H1 (cell line): Measurements from ENCODE around the gene CYP4Z1. TPM values are rescaled to one million over a fixed set of nuclear protein-coding genes. Genes with fewer than 3 reads are reported as not detected.

Experiments used
- CTCF ChIA-PET: fragments of 300-600 bp; sonication (Branson Sonifier 250); formaldehyde crosslinking; loops from one replicate; lab custom pipeline; 2021; ENCODE audit not compliant: partially characterized antibody; lab: Charles Lee
- POLR2A ChIA-PET: fragments of 300-600 bp; sonication (Branson Sonifier 250); formaldehyde crosslinking; loops from one replicate; lab custom pipeline; 2021; ENCODE audit warnings: inconsistent platforms; ENCODE audit not compliant: partially characterized antibody; lab: Charles Lee
- DNase-seq, 2 experiments: peaks; one replicate each; pipeline versions ENCODE4 v3.0.0 to v3.0.0-alpha.2; 2010 to 2022; ENCODE audit warnings: low spot score in 2 of 2, low read depth in 1 of 2, mixed read lengths in 1 of 2
- FAIRE-seq: peaks from 2 replicates; lab custom pipeline; 2011; peaks lifted over from hg19 to GRCh38; lab: Jason Lieb, UNC
- H2AFZ ChIP-seq: 2 replicates; pipeline ENCODE4 v1.8.1; 2012; ENCODE audit warnings: low read length, inconsistent platforms
- H2AK5ac ChIP-seq: 2 replicates; pipeline ENCODE4 v1.6.1; 2013; ENCODE audit warnings: low read depth, low read length
- H2BK120ac ChIP-seq: replicated peaks from 2 replicates; pipeline ENCODE3; 2013; ENCODE audit warnings: low read depth, low read length, inconsistent platforms
- H2BK12ac ChIP-seq: 2 replicates; pipeline ENCODE4 v1.6.1; 2013; ENCODE audit warnings: low read depth, low read length
- H2BK15ac ChIP-seq: 2 replicates; pipeline ENCODE4 v1.6.1; 2013; ENCODE audit warnings: low read length
- H2BK20ac ChIP-seq: 2 replicates; pipeline ENCODE4 v1.6.1; 2013; ENCODE audit warnings: low read length
- H2BK5ac ChIP-seq: 2 replicates; pipeline ENCODE4 v1.6.1; 2013; ENCODE audit warnings: low read depth, low read length
- H3K14ac ChIP-seq: 2 replicates; pipeline ENCODE4 v1.6.1; 2013; ENCODE audit warnings: inconsistent platforms; ENCODE audit not compliant: insufficient read length
- H3K18ac ChIP-seq: 2 replicates; pipeline ENCODE4 v1.6.1; 2013; ENCODE audit warnings: low read length; ENCODE audit errors: extremely low read depth
- H3K23ac ChIP-seq: 2 replicates; pipeline ENCODE4 v1.6.1; 2013; ENCODE audit warnings: inconsistent platforms; ENCODE audit not compliant: insufficient read length
- H3K23me2 ChIP-seq: 2 replicates; pipeline ENCODE4 v1.6.1; 2013; ENCODE audit warnings: low read depth, low read length
- H3K27ac ChIP-seq: 2 replicates; pipeline ENCODE4 v1.6.1; 2011; ENCODE audit warnings: low read depth, low read length, inconsistent platforms
- H3K27me3 ChIP-seq, 4 experiments: replicated peaks in 1 of 4; 1 replicate in 1 of 4; 2 replicates in 3 of 4; pipeline versions ENCODE4 v1.6.1 to v1.8.1; 2011 to 2013; ENCODE audit warnings: low read length in 3 of 4, mild to moderate bottlenecking in 3 of 4, inconsistent platforms in 2 of 4, mixed read lengths in 2 of 4, moderate library complexity in 1 of 4; ENCODE audit not compliant: control insufficient read depth in 3 of 4, insufficient read depth in 3 of 4; ENCODE audit errors: extremely low read depth in 1 of 4
- H3K36me3 ChIP-seq, 4 experiments: 2 replicates each; pipeline versions ENCODE4 v1.6.1 to v1.8.1; 2011 to 2013; ENCODE audit warnings: mild to moderate bottlenecking in 4 of 4, low read length in 3 of 4, moderate library complexity in 2 of 4, control low read depth in 1 of 4, inconsistent platforms in 1 of 4; ENCODE audit not compliant: insufficient read depth in 4 of 4, control insufficient read depth in 2 of 4
- H3K4ac ChIP-seq: replicated peaks from 2 replicates; pipeline ENCODE3; 2013; ENCODE audit warnings: low read length, low read depth, mixed read lengths, inconsistent platforms; ENCODE audit not compliant: insufficient read length
- H3K4me1 ChIP-seq, 4 experiments: replicated peaks in 1 of 4; 1 replicate in 1 of 4; 2 replicates in 3 of 4; pipeline versions ENCODE4 v1.6.1 to v1.8.1; 2011 to 2013; ENCODE audit warnings: low read length in 3 of 4, inconsistent platforms in 2 of 4, mixed read lengths in 1 of 4; ENCODE audit not compliant: insufficient read depth in 4 of 4, control insufficient read depth in 3 of 4
- H3K4me2 ChIP-seq, 2 experiments: 2 replicates each; pipeline versions ENCODE4 v1.6.1 to v1.8.1; 2011 to 2013; ENCODE audit warnings: low read depth in 2 of 2, low read length in 2 of 2, control low read depth in 1 of 2, inconsistent platforms in 1 of 2, mild to moderate bottlenecking in 1 of 2; ENCODE audit not compliant: insufficient read depth in 1 of 2
- H3K4me3 ChIP-seq, 4 experiments: fragments of 200-600, 300-600 bp in 1 of 4; sonication (generic), shearing (Covaris generic), sonication (Bioruptor Twin) in 1 of 4; 2 replicates each; pipeline versions ENCODE4 v1.5.1 to v1.8.1; 2011 to 2016; ENCODE audit warnings: low read length in 4 of 4, low read depth in 3 of 4, control low read depth in 2 of 4, inconsistent platforms in 2 of 4, mild to moderate bottlenecking in 2 of 4, mixed read lengths in 1 of 4, moderate library complexity in 1 of 4; ENCODE audit not compliant: insufficient read depth in 2 of 4; ENCODE audit errors: extremely low read depth in 1 of 4
- H3K56ac ChIP-seq: replicated peaks from 2 replicates; pipeline ENCODE3; 2013; ENCODE audit warnings: low read depth, mild to moderate bottlenecking, mixed read lengths, low read length, inconsistent platforms; ENCODE audit not compliant: insufficient read length
- H3K79me1 ChIP-seq: 2 replicates; pipeline ENCODE4 v1.6.1; 2013; ENCODE audit warnings: low read depth, low read length, control low read depth
- H3K79me2 ChIP-seq, 2 experiments: 2 replicates each; pipeline versions ENCODE4 v1.6.1 to v1.8.1; 2012 to 2013; ENCODE audit warnings: low read length in 2 of 2, mild to moderate bottlenecking in 2 of 2, inconsistent platforms in 1 of 2; ENCODE audit not compliant: insufficient read depth in 2 of 2, control insufficient read depth in 1 of 2
- H3K9ac ChIP-seq, 4 experiments: replicated peaks in 1 of 4; 1 replicate in 1 of 4; 2 replicates in 3 of 4; pipeline versions ENCODE4 v1.6.1 to v1.8.1; 2011 to 2013; ENCODE audit warnings: low read depth in 3 of 4, low read length in 3 of 4, control low read depth in 2 of 4, mild to moderate bottlenecking in 2 of 4, moderate library complexity in 2 of 4, inconsistent platforms in 1 of 4; ENCODE audit errors: extremely low read depth in 1 of 4
- H3K9me3 ChIP-seq, 2 experiments: 2 replicates each; pipeline versions ENCODE4 v1.6.1 to v1.8.1; 2012 to 2013; ENCODE audit warnings: mild to moderate bottlenecking in 2 of 2, moderate library complexity in 2 of 2, control low read depth in 1 of 2, inconsistent platforms in 1 of 2, low read depth in 1 of 2, low read length in 1 of 2, mixed read lengths in 1 of 2; ENCODE audit not compliant: insufficient read depth in 2 of 2
- H4K20me1 ChIP-seq, 2 experiments: replicated peaks in 1 of 2; 2 replicates each; pipeline versions ENCODE3 to v1.8.1; 2011 to 2013; ENCODE audit warnings: inconsistent platforms in 2 of 2, low read length in 2 of 2, mild to moderate bottlenecking in 1 of 2; ENCODE audit not compliant: insufficient read depth in 2 of 2, control insufficient read depth in 1 of 2
- H4K5ac ChIP-seq: 2 replicates; pipeline ENCODE4 v1.6.1; 2013; ENCODE audit warnings: low read length, low read depth, mixed read lengths, inconsistent platforms; ENCODE audit not compliant: insufficient read length
- H4K8ac ChIP-seq: 2 replicates; pipeline ENCODE4 v1.8.0; 2013; ENCODE audit warnings: mild to moderate bottlenecking, moderate library complexity, low read length, inconsistent platforms; ENCODE audit not compliant: insufficient read depth; ENCODE audit errors: extremely low read depth
- H4K91ac ChIP-seq: replicated peaks from 2 replicates; pipeline ENCODE3; 2013; ENCODE audit warnings: low read length, mixed read lengths, inconsistent platforms; ENCODE audit not compliant: insufficient read length
- CEBPB ChIP-seq: IDR thresholded peaks from 2 replicates; pipeline ENCODE4 v1.6.1; 2012; ENCODE audit warnings: low read depth, low read length
- CHD2 ChIP-seq: IDR thresholded peaks from 2 replicates; pipeline ENCODE4 v1.6.1; 2012; ENCODE audit warnings: low read length, improper control_type of control experiment
- EGR1 ChIP-seq: IDR thresholded peaks from 2 replicates; pipeline ENCODE4 v1.6.1; 2011; ENCODE audit warnings: low read depth, low read length, borderline replicate concordance
- EZH2 ChIP-seq: fragments of 200-600 bp; sonication (generic); IDR thresholded peaks from 2 replicates; pipeline ENCODE4 v1.7.1; 2012; ENCODE audit warnings: low read depth, mild to moderate bottlenecking, moderate library complexity, low read length, inconsistent platforms; ENCODE audit not compliant: severe bottlenecking
- KDM4A ChIP-seq: IDR thresholded peaks from one replicate; pipeline ENCODE4 v1.7.1; 2012; ENCODE audit warnings: low read depth, mild to moderate bottlenecking, moderate library complexity, low read length, inconsistent platforms; ENCODE audit not compliant: severe bottlenecking
- MAX ChIP-seq: IDR thresholded peaks from 2 replicates; pipeline ENCODE4 v1.6.1; 2012; ENCODE audit warnings: inconsistent platforms
- RAD21 ChIP-seq, 2 experiments: IDR thresholded peaks in 1 of 2; conservative IDR thresholded peaks in 1 of 2; 2 replicates each; pipeline ENCODE4 v1.6.1; 2011; ENCODE audit warnings: low read depth in 2 of 2, low read length in 2 of 2, improper control_type of control experiment in 1 of 2, inconsistent platforms in 1 of 2, mild to moderate bottlenecking in 1 of 2, moderate library complexity in 1 of 2
- RXRA ChIP-seq: IDR thresholded peaks from 2 replicates; pipeline ENCODE4 v1.6.1; 2011; ENCODE audit warnings: low read depth, mild to moderate bottlenecking, low read length, moderate library complexity; ENCODE audit not compliant: insufficient read depth
- SAP30 ChIP-seq: fragments of 300-600 bp; sonication (generic); IDR thresholded peaks from 2 replicates; pipeline ENCODE4 v1.7.1; 2012; ENCODE audit warnings: low read length, moderate library complexity, mild to moderate bottlenecking, inconsistent platforms; ENCODE audit not compliant: insufficient read depth, insufficient replicate concordance
- SIRT6 ChIP-seq: IDR thresholded peaks from one replicate; pipeline ENCODE4 v1.7.1; 2012; ENCODE audit warnings: low read length, inconsistent platforms
- SRF ChIP-seq: IDR thresholded peaks from 2 replicates; pipeline ENCODE4 v1.6.1; 2011; ENCODE audit warnings: mild to moderate bottlenecking, low read depth, low read length, moderate library complexity
- SUZ12 ChIP-seq: fragments of 200-600 bp; sonication (generic); IDR thresholded peaks from 2 replicates; pipeline ENCODE4 v1.6.1; 2012; ENCODE audit warnings: mild to moderate bottlenecking, inconsistent platforms, low read length, moderate library complexity, mixed read lengths
- TEAD4 ChIP-seq: IDR thresholded peaks from 2 replicates; pipeline ENCODE4 v1.6.1; 2012; ENCODE audit warnings: low read depth, low read length, inconsistent platforms, mixed read lengths
- WGBS, 2 experiments: shearing (Covaris generic) in 1 of 2; methylation state at CpG; one replicate each; pipeline versions ENCODE4 v1.1.6 to v1.1.7; 2013 to 2015; ENCODE audit warnings: low lambda C conversion rate in 2 of 2, mixed read lengths in 2 of 2, inconsistent platforms in 1 of 2, low coverage in 1 of 2, missing lambda C conversion rate in 1 of 2; ENCODE audit not compliant: insufficient replicate concordance in 2 of 2, insufficient coverage in 1 of 2, insufficient read length in 1 of 2; ENCODE audit errors: extremely low coverage in 1 of 2, missing lambda C conversion rate in 1 of 2; 5-methylcytosine and 5-hydroxymethylcytosine counted together
- polyA plus RNA-seq, 7 experiments: library from polyadenylated mRNA; depleted of rRNA in 3 of 7; stranded (reverse) in 5 of 7; unstranded in 2 of 7; fragments of >200 nt in 5 of 7; fragments of 200-250 nt in 2 of 7; gene quantifications; 1 replicate in 5 of 7; 2 replicates in 1 of 7; 4 replicates in 1 of 7; pipeline versions ENCODE4 v1.2.1 to v1.2.3, GENCODE V29; 2011 to 2013; ENCODE audit warnings: missing spikeins in 2 of 7, mixed read lengths in 2 of 7
- total RNA-seq: library from RNA; stranded (reverse); fragmentation: NEBNext Ultra II Directional; extraction: Animal tissue kit (Norgen Biotek cat#: 25700); gene quantifications from 2 replicates; pipeline ENCODE4 v1.2.1, GENCODE V29; 2021

Gene CYP4Z1
- total and polyA plus RNA-seq, 2 of the 8 experiments (the other 6 are each of a cell fraction or from before 2014, with no cell fraction given) = not detected

- Histone ChIP-seq H2BK20ac (no peak overlapping the region), H3K4me1 (peaks cover 0 to 21% (median 9%) of the 10 kb centered on the region in 4 experiments; a peak in 6 of 7 replicates), H3K56ac (no peak overlapping the region), H4K91ac (no peak overlapping the region), H2AK5ac (no peak overlapping the region), H3K4ac (no peak overlapping the region), H3K79me1 (no peaks in the 10 kb centered on the region), H3K27ac (no peak overlapping the region), H4K8ac (no peak overlapping the region), H3K14ac (no peak overlapping the region), H3K4me3 (no peak overlapping the region), H3K27me3 (peaks cover 0 to 10% (median 3%) of the 10 kb centered on the region in 4 experiments; a peak in 3 of 7 replicates), H3K23ac (no peak overlapping the region), H3K23me2 (peaks cover 5% of the 10 kb centered on the region; the same call in 1 of the 2 replicates), H3K4me2 (no peak overlapping the region), H3K18ac (no peak overlapping the region), H2BK120ac (no peak overlapping the region), H2BK15ac (no peak overlapping the region), H4K5ac (no peak overlapping the region), H4K20me1 (no peaks in the 10 kb centered on the region), H2BK12ac (no peak overlapping the region), H2AFZ (no peak overlapping the region), H2BK5ac (no peak overlapping the region), H3K9me3 (no peaks in the 10 kb centered on the region), H3K79me2 (no peaks in the 10 kb centered on the region), H3K9ac (no peak overlapping the region), H3K36me3 (no peaks in the 10 kb centered on the region)
- ChIA-PET POLR2A (no interaction called here), CTCF (interaction anchor here (2.2 kb wide), 1 partner anchor 20 kb away, joined by 14 read pairs; no protein-coding TSS in a partner anchor)
- no peak for FAIRE-seq
- no peak for DNase-seq
- 75% methylated on average over 1 of the region's 2 CpGs; no CpG with 5 or more reads in 1 of the 2 experiments for WGBS, 2 experiments
- TF ChIP-seq TEAD4 (no peak), MAX (no peak), EZH2 (no peak), KDM4A (no peak), RXRA (no peak), SRF (no peak), SUZ12 (no peak), SAP30 (no peak), SIRT6 (no peak), CEBPB (no peak), RAD21 (IDR thresholded peaks at IDR 0.05 in 1 of 2, conservative IDR thresholded peaks at IDR 0.05 in 1 of 2; ENCODE audit: low read depth in 2 of 2, low read length in 2 of 2) (no peak), CHD2 (no peak), EGR1 (no peak)
Measured at GRCh38 chr1:47021070-47021469, 46.0 kb upstream of the CYP4Z1 start.
